Suppressor macrophage treated with lipopolysaccharide for 1 hour (primary cell): ENCODE measurements around the gene GJB6.

ENCODE experiments used
- DNase-seq, 3 donors: peaks; one replicate each; pipeline ENCODE4 v3.0.0-alpha.2; 2020 to 2022

The GJB6 gene

DNA sequence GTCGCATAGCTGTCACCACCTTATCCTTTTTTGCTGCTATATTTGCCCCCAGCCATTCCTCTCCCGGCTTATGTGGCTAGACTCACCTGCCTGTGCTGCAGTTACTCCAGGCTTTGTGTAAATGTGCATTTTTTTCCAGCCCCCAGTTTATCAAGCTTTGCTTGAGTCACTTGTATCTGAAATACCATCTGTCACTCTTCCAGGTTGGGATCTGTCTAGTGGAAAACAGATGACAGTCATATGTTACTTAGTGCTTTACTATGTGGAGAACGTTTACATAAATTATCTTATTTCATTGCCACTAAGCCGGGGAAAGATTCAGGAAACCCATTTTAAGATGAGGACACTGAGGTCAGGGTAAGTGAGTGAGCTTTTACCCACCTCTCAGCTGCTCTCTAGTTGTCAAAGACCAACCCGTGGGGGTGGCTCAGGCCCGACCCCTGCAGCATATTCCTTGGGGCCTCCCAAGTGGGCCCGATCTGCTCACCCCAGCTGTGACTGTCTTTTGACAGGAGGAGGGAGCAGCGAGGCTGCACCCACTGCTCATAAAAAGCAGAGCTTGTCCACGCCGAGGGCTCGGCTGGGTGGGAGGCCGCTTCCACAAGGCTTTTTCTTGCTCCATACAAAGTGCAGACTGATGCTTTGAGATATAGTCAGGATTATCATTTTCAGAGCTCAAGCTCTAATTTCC, 46.6 kb downstream of the GJB6 start:
- DNase-seq = no peak

DNA sequence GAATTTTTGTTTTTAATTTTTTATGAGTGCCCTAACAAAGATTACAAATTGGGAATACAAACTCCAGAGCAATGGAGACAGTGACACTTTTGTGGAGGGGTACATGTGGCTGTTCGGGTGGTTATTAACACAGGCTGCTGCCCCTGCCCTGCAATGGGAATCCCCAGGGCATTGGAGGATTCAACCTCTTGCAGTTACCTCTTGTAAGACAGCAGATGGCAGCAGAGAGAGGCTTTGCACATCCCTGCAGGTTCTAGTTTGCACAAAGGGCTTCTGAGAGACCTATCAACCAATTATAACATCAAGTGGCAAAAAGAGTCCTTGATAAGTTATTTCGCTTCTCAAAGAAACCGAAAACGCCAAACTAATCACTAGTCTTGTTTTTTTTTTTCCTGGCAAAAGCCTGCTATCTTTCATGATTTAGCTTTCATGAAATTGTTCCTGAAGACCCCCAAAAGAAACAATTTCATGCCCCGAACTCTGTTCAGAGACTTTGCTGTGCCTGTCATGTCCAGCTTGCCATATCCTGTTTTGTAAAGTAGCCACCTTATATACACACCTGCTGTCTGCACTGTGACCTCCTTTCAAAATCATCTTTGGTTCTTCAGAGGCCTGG, 49.8 kb downstream of the GJB6 start:
- DNase-seq = peak; percentile 79 to 88 (median 85)

DNA sequence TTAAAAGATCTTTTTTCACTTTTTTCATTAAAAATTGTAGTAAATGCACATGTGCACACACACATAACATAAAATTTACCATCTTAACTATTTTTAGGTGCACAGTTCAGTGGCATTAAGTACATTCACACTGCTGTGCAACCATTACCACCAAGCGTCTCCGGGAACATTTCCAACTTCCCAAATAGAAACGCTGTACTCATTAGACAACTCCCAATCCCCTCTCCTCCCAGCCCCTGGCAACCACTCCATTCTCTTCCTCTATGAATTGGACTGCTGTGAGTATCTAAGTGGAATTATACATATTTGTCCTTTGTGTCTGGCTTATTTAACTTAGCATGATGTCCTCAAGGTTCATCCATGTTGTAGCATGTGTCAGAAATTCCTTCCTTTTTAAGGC, 50.9 kb downstream of the GJB6 start:
- no peak for DNase-seq

DNA sequence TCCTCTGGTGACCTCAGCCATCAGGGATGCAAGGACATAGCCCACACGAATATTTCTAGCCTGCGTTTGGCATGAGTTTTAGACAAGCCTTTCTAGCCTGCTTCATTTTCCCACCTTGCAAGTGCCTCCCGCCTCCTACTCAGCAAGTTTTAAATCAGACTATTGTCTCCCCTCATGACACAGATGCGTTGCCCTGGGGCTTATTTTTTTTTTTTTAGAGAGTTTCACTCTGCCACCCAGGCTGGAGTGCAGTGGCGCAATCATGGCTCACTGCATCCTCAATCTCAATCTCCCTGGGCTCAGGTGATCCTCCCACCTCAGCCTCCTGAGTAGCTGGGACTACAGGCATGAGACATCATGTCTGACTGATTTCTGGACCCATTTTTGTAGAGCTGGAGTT, 54.0 kb downstream of the GJB6 start:
- no peak for DNase-seq

DNA sequence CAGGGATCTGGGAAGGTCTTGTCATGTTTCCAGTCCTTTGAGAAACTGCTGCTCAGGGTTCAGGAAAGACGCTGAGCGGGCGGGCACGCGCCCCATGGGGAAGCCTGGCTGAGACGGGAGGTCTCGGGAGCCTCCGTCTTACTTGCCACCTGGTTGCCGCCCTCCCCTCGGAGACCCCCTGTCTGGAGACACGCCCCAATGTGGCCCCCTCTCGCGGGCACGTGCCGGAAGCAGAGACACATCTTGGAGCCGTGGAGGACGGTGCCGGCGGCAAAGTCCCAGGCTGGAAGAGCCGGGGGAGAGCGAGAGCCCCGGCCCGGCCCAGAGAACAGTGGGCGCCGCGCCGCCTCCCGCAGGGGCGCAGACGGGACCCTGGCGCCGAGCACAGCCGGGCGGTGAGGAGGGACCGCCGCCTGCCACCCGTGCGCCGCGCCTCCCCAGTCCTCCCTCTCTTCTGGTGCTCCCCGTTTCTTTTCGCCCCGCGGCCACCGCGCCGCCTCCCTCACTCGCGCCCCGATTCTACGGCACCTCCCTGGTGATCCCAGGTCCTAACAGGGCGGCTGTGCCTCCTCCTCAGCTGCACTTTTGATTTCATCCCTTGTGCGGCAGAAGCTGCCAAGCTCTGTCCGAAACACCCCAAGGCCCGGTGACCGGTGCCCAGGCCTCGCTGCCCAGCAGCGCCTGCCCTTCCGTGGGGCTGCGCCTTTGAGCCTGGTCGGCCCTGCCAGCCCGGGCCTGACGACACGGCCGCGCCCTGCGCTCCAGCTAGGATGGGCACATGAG, 54.9 kb downstream of the GJB6 start:
- DNase-seq = no peak

DNA sequence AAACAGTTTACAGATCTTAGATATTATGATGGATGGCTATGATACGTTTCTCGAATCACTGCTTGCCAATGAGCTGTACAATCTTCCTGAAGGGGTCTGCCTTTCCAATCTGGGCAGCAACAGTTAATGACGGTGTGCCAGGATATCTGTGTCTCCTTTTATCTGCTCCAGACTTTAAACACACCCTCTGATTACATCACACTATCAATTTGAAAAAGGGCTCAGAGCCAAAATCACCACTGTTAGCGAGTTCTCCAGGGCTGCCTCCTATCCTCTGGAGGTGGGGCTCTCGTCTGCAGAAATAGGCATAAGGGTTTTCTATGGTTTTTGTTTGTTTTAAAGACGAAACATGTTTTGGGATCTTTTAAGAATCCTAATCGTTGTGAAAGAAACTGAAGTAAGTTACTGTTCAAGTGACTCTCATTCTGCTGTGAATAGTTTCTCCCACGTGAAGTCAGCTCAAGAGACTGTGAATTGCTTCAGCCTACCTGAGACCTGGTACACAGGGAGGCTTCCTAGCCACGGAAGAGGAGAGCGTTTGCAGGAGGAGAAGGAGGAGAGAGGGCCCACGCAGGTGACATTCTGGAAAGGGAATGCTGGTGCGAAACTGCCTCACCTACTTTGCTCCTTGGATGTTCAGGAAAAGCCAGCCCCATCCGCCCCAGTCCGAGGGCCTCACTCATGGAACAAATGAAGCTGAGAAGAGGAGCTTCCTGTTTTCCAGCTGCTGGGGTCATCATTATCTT, 56.0 kb downstream of the GJB6 start:
- DNase-seq = no peak

DNA sequence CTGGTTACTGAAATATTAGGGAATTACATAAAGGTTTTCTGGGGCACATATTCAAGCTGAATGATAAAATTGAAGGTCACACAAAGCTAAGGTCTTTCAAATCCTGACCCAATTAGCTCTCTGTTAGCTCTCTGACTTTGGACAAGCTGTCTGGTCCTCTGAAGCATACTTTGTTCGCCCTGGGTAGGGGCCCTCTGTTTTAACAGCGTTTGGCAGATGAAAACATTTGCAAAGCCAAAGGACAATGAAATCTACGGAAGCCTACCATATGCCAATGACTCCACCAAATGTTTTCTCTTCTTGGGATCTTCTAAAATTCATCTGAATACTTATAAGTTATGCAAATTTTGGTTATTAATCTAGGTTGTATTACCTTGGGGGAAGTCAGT, 56.7 kb downstream of the GJB6 start:
- no peak for DNase-seq

DNA sequence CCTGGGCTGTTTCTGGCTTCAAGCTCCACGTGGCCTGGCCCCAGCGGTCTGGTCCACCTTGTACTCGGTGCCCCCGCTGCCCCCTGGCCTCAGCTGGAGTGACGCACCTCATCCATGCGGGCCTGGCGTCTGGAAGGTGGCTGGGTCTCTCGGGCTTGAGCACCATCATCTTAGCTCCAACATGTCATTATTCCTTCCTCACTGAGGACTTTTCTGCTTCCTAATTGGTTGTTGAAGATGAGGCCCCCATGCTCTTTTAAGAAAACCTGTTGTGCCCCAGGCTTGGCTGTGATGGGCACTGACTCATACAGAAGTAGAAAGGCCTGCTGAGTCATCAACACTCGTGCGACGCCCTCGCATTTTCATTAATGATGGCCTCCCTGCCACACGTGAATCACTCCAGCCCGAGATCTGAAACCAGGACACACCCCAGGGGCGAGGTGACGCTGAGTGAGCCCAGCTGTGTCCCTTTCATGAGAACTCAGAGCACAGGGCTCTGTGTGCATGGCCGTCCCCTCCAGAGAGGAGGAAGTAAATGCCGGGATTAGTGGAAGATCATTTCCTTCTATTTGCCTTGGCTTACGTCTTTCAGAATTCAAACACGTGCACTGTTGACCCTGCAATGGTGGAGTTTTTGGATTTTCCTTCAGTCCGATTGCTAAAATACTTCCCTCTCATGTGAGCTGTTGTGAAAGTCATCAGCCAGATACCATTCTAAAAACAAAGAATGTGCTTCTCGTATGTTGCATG, 57.3 kb downstream of the GJB6 start:
- peak; percentile 96 to 99 (median 99) for DNase-seq

DNA sequence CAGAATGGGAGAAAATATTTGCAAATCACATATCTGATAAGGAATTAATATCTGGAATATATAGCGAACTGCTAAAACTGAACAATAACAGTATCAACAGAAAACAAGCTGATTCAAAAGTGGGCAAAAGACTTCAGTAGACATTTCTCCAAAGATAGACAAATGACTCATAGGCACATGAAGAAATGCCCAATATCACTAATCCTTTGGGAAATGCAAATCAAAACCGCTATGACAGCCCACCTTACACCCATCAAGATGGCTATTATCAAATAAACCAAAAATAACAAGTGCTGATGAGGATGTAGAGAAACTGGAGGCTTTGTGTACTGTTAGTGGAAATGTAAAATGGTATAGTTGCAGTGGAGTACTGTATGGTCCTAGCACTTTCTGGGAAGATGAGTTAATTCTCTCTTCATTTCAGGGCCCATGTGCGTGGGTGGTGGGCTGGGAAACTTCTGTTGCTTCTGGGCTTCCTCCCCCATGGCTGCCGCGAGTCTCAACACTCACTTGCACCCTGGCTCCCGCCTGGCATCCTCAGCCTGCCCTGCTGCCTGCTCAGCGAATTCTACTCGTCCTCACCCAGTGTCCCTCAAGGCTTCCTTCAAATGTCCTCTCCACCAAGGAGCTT, 58.9 kb downstream of the GJB6 start:
- DNase-seq = peak; percentile 50 to 65 (median 60)
